H9 (cell line): ENCODE measurements around the gene MYRIP. TPM values are rescaled to one million over a fixed set of nuclear protein-coding genes. Genes with fewer than 3 reads are reported as not detected.

Experiments
- DNase-seq: peaks from one replicate; pipeline ENCODE4 v3.0.0-alpha.2; 2017
- H2AFZ ChIP-seq: one replicate; pipeline ENCODE4 v1.6.1; 2013; ENCODE audit warnings: mild to moderate bottlenecking, low read length, control low read depth, moderate library complexity
- H2AK5ac ChIP-seq: 2 replicates; pipeline ENCODE4 v1.6.1; 2013; ENCODE audit warnings: low read length, control low read depth, mixed read lengths; ENCODE audit not compliant: insufficient read length
- H2BK120ac ChIP-seq: one replicate; pipeline ENCODE4 v1.6.1; 2013; ENCODE audit warnings: low read depth, mild to moderate bottlenecking, low read length, control low read depth, inconsistent platforms; ENCODE audit not compliant: poor library complexity, severe bottlenecking
- H2BK12ac ChIP-seq: 2 replicates; pipeline ENCODE4 v1.6.1; 2013; ENCODE audit warnings: low read length, control low read depth, mixed read lengths, low read depth; ENCODE audit not compliant: insufficient read length
- H2BK15ac ChIP-seq: 2 replicates; pipeline ENCODE4 v1.6.1; 2013; ENCODE audit warnings: low read depth, low read length, control low read depth
- H2BK20ac ChIP-seq: one replicate; pipeline ENCODE4 v1.6.1; 2013; ENCODE audit warnings: low read depth, mild to moderate bottlenecking, low read length, control low read depth, inconsistent platforms; ENCODE audit not compliant: poor library complexity, severe bottlenecking
- H2BK5ac ChIP-seq: 2 replicates; pipeline ENCODE4 v1.6.1; 2013; ENCODE audit warnings: low read length, control low read depth, mixed read lengths; ENCODE audit not compliant: insufficient read length
- H3K14ac ChIP-seq: 2 replicates; pipeline ENCODE4 v1.6.1; 2013; ENCODE audit warnings: low read length, control low read depth; ENCODE audit not compliant: insufficient read depth
- H3K18ac ChIP-seq: 2 replicates; pipeline ENCODE4 v1.6.1; 2013; ENCODE audit warnings: low read depth, mild to moderate bottlenecking, mixed read lengths, low read length, control low read depth; ENCODE audit not compliant: insufficient read length
- H3K23ac ChIP-seq: 2 replicates; pipeline ENCODE4 v1.6.1; 2013; ENCODE audit warnings: low read length, control low read depth, mixed read lengths, low read depth; ENCODE audit not compliant: insufficient read length
- H3K23me2 ChIP-seq: 2 replicates; pipeline ENCODE4 v1.6.1; 2013; ENCODE audit warnings: low read depth, mild to moderate bottlenecking, mixed read lengths, low read length, control low read depth; ENCODE audit not compliant: insufficient read length, poor library complexity, severe bottlenecking
- H3K27ac ChIP-seq: 2 replicates; pipeline ENCODE4 v1.5.1; 2013; ENCODE audit warnings: low read length, control low read depth, mixed read lengths, low read depth; ENCODE audit not compliant: insufficient read length
- H3K27me3 ChIP-seq: 2 replicates; pipeline ENCODE4 v1.6.1; 2013; ENCODE audit warnings: low read length, control low read depth, inconsistent platforms; ENCODE audit not compliant: insufficient read depth
- H3K4ac ChIP-seq: 2 replicates; pipeline ENCODE4 v1.6.1; 2013; ENCODE audit warnings: low read depth, mild to moderate bottlenecking, control low read depth, inconsistent platforms, low read length, moderate library complexity
- H3K4me1 ChIP-seq: 2 replicates; pipeline ENCODE4 v1.6.1; 2013; ENCODE audit warnings: low read length, control low read depth, inconsistent platforms; ENCODE audit not compliant: insufficient read depth
- H3K4me2 ChIP-seq: 2 replicates; pipeline ENCODE4 v1.6.1; 2013; ENCODE audit warnings: low read length, control low read depth, mixed read lengths; ENCODE audit not compliant: insufficient read length, insufficient read depth
- H3K56ac ChIP-seq: 2 replicates; pipeline ENCODE4 v1.6.1; 2013; ENCODE audit warnings: low read depth, mild to moderate bottlenecking, mixed read lengths, low read length, control low read depth; ENCODE audit not compliant: insufficient read length
- H3K79me1 ChIP-seq: 2 replicates; pipeline ENCODE4 v1.6.1; 2013; ENCODE audit warnings: low read depth, mild to moderate bottlenecking, moderate library complexity, low read length, control low read depth, inconsistent platforms; ENCODE audit not compliant: insufficient read depth, poor library complexity, severe bottlenecking
- H3K79me2 ChIP-seq: 2 replicates; pipeline ENCODE4 v1.6.1; 2013; ENCODE audit warnings: low read length, control low read depth, inconsistent platforms; ENCODE audit not compliant: insufficient read depth
- H3K9ac ChIP-seq: 2 replicates; pipeline ENCODE4 v1.6.1; 2013; ENCODE audit warnings: low read length, control low read depth, mixed read lengths; ENCODE audit not compliant: insufficient read length; ENCODE audit errors: extremely low read depth
- H3K9me3 ChIP-seq: one replicate; pipeline ENCODE4 v1.6.1; 2013; ENCODE audit warnings: low read depth, low read length, inconsistent platforms; ENCODE audit not compliant: control insufficient read depth
- H3T11ph ChIP-seq: one replicate; pipeline ENCODE4 v1.6.1; 2013; ENCODE audit warnings: mild to moderate bottlenecking, low read length, control low read depth, inconsistent platforms
- H4K20me1 ChIP-seq: one replicate; pipeline ENCODE4 v1.6.1; 2013; ENCODE audit not compliant: control insufficient read depth, insufficient read length, insufficient read depth
- H4K5ac ChIP-seq: 2 replicates; pipeline ENCODE4 v1.6.1; 2013; ENCODE audit warnings: low read depth, mild to moderate bottlenecking, mixed read lengths, low read length, control low read depth; ENCODE audit not compliant: insufficient read length
- H4K8ac ChIP-seq: replicated peaks from 2 replicates; pipeline ENCODE4 v1.6.1; 2013; ENCODE audit warnings: low read length, control low read depth, mixed read lengths, low read depth; ENCODE audit not compliant: insufficient read length
- H4K91ac ChIP-seq: 2 replicates; pipeline ENCODE4 v1.6.1; 2013; ENCODE audit warnings: low read depth, mild to moderate bottlenecking, moderate library complexity, mixed read lengths, low read length, control low read depth; ENCODE audit not compliant: insufficient read length
- H3K27ac Mint-ChIP-seq, 3 experiments: 2 replicates in 2 of 3; 3 replicates in 1 of 3; pipeline ENCODE4 v1.8.0; 2020 to 2021; ENCODE audit warnings: mixed read lengths in 3 of 3, mild to moderate bottlenecking in 1 of 3, moderate library complexity in 1 of 3
- H3K27me3 Mint-ChIP-seq: 2 replicates; pipeline ENCODE4 v1.8.0; 2021; ENCODE audit warnings: low read depth, mild to moderate bottlenecking, moderate library complexity, mixed read lengths
- H3K36me3 Mint-ChIP-seq, 3 experiments: 2 replicates in 2 of 3; 3 replicates in 1 of 3; pipeline ENCODE4 v1.8.0; 2020 to 2021; ENCODE audit warnings: low read depth in 3 of 3, mixed read lengths in 3 of 3; ENCODE audit not compliant: insufficient read depth in 1 of 3
- H3K4me1 Mint-ChIP-seq, 2 experiments: 2 replicates each; pipeline ENCODE4 v1.8.0; 2020; ENCODE audit warnings: mixed read lengths in 2 of 2
- H3K4me3 Mint-ChIP-seq, 2 experiments: 2 replicates in 1 of 2; 3 replicates in 1 of 2; pipeline ENCODE4 v1.8.0; 2020 to 2021; ENCODE audit warnings: mild to moderate bottlenecking in 2 of 2, mixed read lengths in 2 of 2, moderate library complexity in 1 of 2
- H3K9me3 Mint-ChIP-seq, 2 experiments: 2 replicates in 1 of 2; 3 replicates in 1 of 2; pipeline ENCODE4 v1.8.0; 2020; ENCODE audit warnings: mild to moderate bottlenecking in 2 of 2, mixed read lengths in 2 of 2, moderate library complexity in 1 of 2
- CTCF ChIP-seq: fragments of 200-600 bp; sonication (generic); conservative IDR thresholded peaks from 3 replicates; pipeline ENCODE4 v1.8.0; 2021; ENCODE audit warnings: antibody characterized with exemption, mild to moderate bottlenecking
- total RNA-seq: library from RNA; stranded (reverse); gene quantifications from 2 replicates; pipeline ENCODE4 v1.2.1, GENCODE V29; 2021

The MYRIP gene
- total RNA-seq, 1 experiment from 2014 or later, result 1.8 TPM

DNA sequence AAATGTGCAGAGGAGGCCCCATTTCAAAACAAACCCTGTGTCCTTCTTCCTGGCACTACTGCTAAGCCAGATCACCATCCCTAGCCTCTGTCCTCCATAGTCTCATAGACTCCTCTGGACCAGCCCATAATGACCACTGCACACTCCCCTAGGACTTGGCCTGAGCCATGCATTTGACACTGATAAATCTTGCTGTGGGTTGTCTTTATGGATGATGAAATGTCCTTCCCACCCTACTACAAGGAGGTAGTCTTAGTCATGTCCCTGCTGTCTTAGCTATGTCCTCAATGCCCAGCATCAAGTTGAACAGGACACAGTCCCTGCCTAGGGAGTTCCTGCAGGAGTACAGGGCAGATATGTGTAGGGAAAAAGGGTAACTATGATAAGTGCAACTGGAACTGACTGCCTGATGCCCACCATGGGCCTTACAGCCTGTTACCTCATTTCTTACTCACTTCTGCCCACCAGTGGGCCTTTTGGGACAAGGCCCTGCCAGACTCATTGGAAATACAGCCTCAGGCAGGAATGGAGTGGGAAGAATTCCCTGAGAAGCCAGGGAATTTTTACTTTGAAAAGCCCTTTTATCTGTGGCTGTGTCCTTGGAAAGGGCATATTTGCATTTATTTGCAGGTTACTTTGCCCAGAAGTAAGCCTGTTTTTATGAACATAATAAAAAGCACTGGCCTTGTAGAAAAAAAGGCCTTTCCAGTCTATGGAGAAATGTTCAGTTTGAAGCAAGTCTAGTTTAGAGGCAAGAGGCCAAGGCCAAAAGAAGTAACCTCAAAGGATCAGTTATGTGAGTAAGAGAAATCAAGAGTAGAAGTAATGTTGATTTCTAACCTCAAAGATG lies 300.5 kb downstream of the MYRIP start:
- peak; percentile 55 for DNase-seq
- Mint-ChIP-seq H3K36me3 (no peaks in the 10 kb centered on the region), H3K9me3 (no peaks in the 10 kb centered on the region), H3K27me3 (no peaks in the 10 kb centered on the region), H3K4me3 (no peak overlapping the region), H3K4me1 (peaks cover 16 to 17% of the 10 kb centered on the region in 2 experiments), H3K27ac (no peak overlapping the region)
- peak; percentile 73 for TF ChIP-seq CTCF
- Histone ChIP-seq H3K9ac (no peak overlapping the region), H3K56ac (no peak overlapping the region), H3K23me2 (no peaks in the 10 kb centered on the region), H2BK120ac (no peak overlapping the region), H4K20me1 (no peaks in the 10 kb centered on the region), H3T11ph (no peak overlapping the region), H4K91ac (no peak overlapping the region), H4K5ac (no peak overlapping the region), H3K23ac (no peak overlapping the region), H3K14ac (no peak overlapping the region), H3K18ac (no peak overlapping the region), H3K9me3 (no peaks in the 10 kb centered on the region), H3K4me2 (no peak overlapping the region), H2BK12ac (no peak overlapping the region), H3K79me1 (no peaks in the 10 kb centered on the region), H3K27me3 (no peaks in the 10 kb centered on the region), H2BK5ac (no peak overlapping the region), H3K27ac (no peak overlapping the region), H2AK5ac (no peak overlapping the region), H4K8ac (no peak overlapping the region), H3K4me1 (peaks cover 4% of the 10 kb centered on the region; the same call in 1 of the 2 replicates), H3K79me2 (no peaks in the 10 kb centered on the region), H2BK15ac (no peak overlapping the region), H2BK20ac (no peak overlapping the region), H2AFZ (no peak overlapping the region), H3K4ac (no peak overlapping the region)
